HuH-7.5 (cell line): ENCODE results near the gene KDM3B.

ENCODE experiments used
- DNase-seq: peaks from one replicate; pipeline ENCODE4 v3.0.0; 2011; ENCODE audit warnings: low spot score

Gene KDM3B

GRCh38 chr5:138346889-138347288 lies 5.6 kb upstream of the KDM3B start:
- DNase-seq = no peak

GRCh38 chr5:138349852-138350562 lies 2.5 kb upstream of the KDM3B start:
- no peak for DNase-seq

GRCh38 chr5:138350563-138350890 lies 2.0 kb upstream of the KDM3B start:
- no peak for DNase-seq

DNA sequence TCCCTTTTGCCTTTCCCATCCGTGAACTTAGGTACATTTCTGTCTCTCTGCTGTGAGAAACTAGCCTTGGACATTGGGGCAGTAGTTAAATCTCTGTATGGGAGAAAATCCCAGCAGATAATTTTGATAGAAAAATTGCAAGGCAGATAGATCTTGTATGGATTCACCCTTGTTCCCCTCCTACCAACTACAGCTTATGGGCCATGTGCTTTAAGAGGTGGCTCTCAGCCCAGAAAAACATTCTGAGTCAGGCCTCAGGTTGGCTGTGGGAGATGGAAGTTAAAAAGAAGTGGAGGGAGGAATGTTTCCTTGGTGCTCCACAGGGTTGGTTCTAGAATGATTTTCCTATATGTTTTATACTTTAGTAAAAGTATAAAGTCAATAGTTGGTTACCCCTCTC lies 1.4 kb upstream of the KDM3B start:
- DNase-seq = no peak

- DNase-seq = no peak
Observed at GRCh38 chr5:138351517-138351916, 968 bp upstream of the KDM3B start.

DNA sequence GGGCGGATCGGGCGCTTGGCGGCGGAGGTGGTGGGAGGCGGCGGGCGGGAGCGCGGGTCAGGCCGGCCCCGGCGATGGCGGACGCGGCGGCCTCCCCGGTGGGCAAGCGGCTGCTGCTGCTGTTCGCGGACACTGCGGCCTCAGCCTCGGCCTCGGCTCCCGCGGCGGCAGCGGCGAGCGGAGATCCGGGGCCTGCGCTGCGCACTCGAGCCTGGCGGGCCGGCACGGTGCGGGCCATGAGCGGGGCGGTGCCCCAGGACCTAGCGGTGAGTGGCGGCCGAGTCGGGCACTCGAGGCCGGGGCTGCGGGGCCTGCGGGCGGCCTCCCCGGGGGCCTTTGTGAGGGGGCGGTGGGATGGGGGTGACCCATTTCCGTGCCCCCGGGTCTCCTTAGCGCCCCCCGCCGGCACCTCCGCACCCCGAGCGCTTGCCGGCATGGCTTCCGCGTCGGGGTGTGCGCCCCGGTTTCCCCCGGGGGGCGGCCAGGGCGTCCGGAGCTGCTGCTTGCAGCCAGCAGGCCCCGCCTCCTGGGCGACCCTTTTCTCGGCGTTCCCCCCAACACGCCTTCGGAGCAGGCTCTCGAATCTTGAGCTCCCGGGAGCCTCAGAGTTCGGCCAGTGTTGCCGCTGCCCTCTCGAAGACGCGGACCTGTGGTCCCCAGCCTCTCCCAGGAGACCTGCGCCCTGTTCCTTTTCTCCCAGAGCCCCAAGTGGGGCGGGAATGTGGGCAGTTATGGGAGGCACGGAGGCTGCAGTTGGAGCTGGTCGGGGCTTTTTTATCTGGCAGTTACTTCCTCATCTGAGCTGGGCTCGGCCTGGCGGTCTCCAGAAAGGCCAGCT lies 456 bp downstream of the KDM3B start:
- DNase-seq = peak; percentile 43

DNA sequence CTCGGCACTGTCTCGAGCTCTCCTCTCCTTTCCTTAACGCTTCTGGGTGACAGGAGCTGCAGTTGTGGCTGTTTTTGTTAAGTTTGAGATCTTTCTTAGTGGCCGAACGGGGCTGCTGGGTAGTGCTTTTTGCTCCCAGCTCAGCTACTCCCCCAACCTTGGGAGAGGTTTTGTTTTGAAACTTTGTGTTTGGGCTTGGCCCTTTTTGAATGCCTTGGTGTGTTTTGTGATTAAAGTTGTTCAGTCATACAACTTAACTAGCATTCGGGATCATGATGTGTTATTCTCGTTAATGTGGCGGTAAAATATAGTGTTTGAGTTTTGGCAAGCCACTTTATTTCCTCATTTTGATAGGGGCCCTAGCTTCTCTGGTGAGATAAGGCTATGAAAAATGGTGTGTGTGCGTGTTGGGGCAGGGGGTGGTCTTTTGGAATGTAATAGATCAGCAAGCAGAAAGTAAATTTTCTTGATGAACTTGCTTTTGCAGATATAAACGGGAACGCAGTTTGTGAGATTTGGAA lies 1.1 kb downstream of the KDM3B start:
- DNase-seq = no peak

- no peak for DNase-seq
Observed at GRCh38 chr5:138354387-138354786, 1.9 kb downstream of the KDM3B start.

- no peak for DNase-seq
Observed at GRCh38 chr5:138354926-138355378, 2.5 kb downstream of the KDM3B start.

DNA sequence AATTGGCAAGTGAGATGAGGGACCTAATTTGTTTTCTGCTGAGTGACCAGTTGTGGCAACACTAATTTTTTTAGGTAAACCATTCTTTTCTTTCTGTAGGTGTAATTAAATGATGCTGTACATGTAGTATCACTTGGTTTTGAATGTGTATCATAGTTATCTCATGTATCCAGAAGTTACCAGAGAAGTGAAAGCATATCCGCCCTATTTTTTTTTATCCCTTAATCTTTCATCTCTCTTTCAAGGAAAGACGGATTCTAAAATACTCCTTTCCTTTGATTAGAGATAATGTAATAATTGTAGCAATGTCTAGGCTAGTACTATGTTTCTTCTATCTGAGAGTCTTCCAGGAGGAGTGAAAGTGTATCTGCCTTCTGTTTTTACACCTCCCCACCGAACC lies 7.1 kb downstream of the KDM3B start:
- no peak for DNase-seq

DNA sequence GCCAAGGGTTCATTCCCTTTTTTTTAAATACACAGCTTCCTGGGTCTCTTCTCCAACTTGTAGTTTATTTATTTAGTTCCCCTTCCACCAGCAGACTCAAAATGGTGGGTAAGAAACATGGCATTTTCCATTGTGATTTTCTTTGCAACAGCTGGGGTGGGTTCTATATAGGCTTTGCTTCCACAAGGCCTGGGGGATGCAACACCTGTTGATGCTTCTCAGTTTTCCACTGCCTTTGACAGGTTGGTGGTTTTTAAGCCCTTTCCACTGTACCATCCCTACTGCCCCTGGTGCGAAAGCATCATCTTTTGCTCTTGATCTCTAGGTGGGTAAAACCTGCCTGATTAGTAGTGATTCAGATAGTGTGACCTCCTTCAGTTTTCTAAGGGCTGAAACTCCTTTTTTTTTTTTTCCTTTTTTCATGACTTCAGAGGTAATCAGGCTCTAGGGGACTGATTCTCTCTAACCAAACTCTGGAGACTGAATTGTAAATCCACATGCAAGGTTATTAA lies 8.5 kb downstream of the KDM3B start:
- no peak for DNase-seq

DNA sequence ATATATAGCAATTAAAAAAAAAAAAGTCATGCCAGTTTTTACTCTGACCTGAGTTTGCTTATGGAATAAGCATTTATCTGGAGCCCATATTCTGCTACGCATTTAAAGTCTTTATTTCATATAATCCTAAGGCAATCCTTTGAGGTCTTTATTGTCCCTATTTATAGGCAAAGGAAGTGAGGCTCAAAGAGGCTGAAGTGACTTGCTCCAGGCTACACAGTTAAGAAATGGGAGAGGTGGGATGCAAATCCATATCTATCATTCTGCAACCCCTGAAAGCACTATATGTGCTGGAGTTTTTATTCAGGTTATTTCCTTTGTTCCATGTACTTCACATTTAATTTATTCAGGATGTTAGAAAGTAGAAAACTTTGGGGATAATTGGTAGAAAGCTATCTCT lies 12.1 kb downstream of the KDM3B start:
- no peak for DNase-seq

DNA sequence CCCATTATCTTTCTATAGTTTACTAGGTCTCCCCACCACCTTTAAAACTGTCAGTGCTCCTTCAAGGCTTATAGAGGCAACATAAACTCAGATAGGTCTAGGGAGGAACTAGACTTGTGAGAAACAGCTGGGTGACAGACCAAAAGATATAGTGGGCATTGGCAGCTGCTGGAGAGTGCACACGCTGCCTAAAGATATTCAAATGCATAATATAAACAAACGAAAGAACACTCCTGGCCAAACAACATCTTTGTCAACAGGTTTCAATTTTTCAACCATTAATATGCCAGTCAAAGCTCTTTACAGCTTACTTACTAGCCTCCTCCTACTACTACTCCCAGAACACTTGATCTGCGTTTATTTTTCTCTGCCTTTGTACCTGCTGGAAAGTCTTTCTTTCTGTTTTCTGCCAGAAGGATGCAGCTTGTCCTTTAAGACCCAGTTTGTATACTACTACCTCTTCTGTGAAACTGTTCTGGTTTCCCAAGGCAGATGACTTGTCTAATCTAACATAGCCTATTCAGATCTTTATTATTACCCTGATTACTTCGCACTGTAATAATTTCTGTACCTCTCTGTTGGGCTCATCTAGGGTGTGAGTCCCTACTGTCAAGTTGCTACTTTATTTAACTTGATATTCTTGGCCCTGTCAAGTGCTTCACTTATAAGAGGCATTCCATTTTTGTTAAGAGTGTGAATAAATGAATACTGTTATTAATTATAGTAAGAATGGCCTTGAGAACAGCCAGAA lies 14.3 kb downstream of the KDM3B start:
- no peak for DNase-seq

GRCh38 chr5:138369261-138369660 lies 16.8 kb downstream of the KDM3B start:
- no peak for DNase-seq

GRCh38 chr5:138369706-138370105 lies 17.2 kb downstream of the KDM3B start:
- no peak for DNase-seq

DNA sequence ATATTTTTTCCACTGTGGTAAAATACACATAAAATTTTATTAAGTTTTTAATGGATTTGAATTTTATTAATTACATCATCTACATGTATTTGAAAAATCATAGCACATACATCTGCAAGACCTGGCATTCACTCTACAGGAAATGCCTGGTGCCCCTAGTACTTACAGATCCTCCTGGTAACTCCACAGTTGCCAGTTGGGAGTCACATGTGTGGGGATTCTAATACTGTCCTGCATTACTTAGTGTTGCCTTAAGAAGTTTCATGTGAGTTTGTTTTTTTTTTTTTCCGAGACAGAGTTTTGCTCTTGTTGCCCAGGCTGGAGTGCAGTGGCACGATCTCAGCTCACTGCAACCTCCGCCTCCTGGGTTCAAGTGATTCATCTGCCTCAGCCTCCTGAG lies 18.1 kb downstream of the KDM3B start:
- DNase-seq = no peak

DNA sequence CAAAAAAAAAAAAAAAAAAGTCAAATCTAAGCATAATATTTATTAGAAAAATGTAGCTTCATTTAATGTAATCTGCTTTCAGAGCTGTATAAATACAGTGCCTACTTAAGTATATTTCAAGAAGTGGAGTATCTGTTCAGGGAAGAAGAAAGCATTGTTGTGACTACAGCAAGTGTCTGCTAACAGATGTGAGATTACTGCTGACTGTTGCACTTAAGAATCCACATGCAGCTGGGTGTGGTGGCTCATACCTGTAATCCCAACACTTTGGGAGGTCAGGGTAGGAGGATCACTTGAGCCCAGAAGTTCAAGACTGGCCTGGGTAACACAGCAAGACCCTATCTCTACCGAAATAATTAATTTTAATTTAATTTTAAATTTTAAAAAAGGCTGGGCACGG lies 19.0 kb downstream of the KDM3B start:
- no peak for DNase-seq

DNA sequence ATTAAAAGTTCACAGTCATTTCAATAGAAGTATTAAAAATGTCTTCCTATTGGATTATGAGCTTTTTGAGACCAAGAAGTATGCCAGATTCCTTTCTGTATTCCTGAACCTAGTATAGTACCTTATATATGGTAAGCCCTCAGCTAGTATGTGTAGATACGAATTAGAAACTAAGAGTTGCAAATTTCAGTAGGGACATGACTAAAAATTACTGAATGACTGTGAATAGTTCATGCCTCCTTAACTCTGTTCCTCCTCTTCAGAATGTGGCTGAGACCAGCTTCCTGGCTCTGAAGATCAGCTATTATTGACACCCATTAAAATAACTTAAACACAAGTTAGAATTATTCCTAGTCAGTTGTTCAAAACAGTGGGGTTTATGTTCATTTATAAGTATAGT lies 19.7 kb downstream of the KDM3B start:
- no peak for DNase-seq

- DNase-seq = no peak
Observed at GRCh38 chr5:138372653-138373052, 20.2 kb downstream of the KDM3B start.

DNA sequence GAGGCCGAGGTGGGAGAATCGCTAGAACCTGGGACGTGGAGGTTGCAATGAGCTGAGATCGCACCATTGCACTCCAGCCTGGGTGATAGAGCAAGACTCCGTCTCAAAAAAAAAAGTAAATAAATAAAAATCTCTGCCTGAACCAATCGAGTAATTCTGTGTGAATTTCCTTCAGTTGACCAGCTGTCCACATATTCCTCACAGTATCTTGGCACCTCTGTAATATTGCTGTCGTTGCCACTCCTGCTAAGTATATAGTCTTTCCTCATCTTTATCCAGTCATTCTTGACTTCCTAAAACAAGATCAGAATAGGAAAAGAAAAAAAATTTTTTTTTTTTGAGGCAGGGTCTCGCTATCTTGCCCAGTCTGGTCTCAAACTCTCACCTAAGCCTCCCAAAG lies 29.9 kb downstream of the KDM3B start:
- no peak for DNase-seq

DNA sequence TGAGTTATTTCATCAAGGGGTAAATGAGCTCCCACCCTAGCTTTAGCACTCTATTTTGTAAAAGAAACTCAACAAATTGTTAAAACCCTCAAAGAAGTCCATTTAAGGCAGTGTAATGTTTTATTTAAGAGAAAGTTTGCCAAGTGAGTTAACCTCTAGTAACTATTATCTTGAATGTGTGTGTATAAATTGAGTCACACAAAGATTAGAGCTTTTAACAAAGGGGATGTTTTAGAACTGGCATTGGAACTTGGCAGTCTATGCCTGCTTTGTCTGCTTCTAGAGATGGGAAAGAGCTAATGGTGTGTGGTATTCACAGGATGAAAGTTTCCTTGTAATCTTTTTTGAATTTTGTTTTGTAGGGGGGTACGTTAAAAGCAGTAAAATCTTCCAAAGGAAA lies 33.2 kb downstream of the KDM3B start:
- no peak for DNase-seq

GRCh38 chr5:138386290-138386689 lies 33.8 kb downstream of the KDM3B start:
- no peak for DNase-seq

DNA sequence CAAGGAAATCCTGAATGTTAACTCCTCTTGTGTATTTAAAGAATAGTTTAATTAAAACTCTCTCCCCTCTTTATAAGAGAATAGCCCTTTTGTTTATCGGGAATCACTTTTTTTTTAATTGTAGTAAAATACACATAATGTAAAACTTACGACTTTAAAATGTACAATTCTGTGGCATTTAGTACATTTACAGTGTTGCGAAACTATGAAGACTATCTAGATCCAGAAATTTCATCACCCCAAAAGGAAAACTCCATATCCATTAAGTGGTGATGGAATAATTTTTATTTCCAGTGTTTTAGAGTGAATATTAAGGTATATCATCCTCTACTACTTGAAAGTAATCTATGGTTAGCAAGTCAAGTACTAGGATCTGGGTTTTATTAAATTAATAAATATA lies 36.8 kb downstream of the KDM3B start:
- DNase-seq = no peak
